T1000 (cell line): Measurements from ENCODE around the gene PROK1.
A peak's percentile ranks its signal among the peaks of the same experiment; 100 is the strongest.
"Not testable (repeated sequence)": the region's sequence is repeated elsewhere in the genome, so short reads cannot be mapped to it uniquely, and the experiment has no call there.

Experiments used
- DNase-seq: peaks from one replicate; lab custom pipeline; 2025; ENCODE audit warnings: mixed read lengths; lab: John Stamatoyannopoulos, UW

PROK1 gene

GRCh38 chr1:110450929-110451328, at the start of gene PROK1:
TSS of gene PROK1 (plus strand) at chr1:110451149. CDS start at chr1:110451217, 68 bp downstream.
- no peak for DNase-seq

GRCh38 chr1:110403805-110404204, 47.1 kb upstream of the PROK1 start:
- DNase-seq, result no peak

GRCh38 chr1:110404401-110404800, 46.5 kb upstream of the PROK1 start:
- DNase-seq, result no peak

- not testable (repeated sequence) for DNase-seq
Measured at GRCh38 chr1:110406407-110406806, 44.5 kb upstream of the PROK1 start.

GRCh38 chr1:110407260-110408210, 43.4 kb upstream of the PROK1 start, which contains the start of gene LAMTOR5:
TSS of gene LAMTOR5 (minus strand) at chr1:110407694. CDS start at chr1:110407620, 74 bp downstream.
- DNase-seq, result peak; percentile 85

GRCh38 chr1:110408488-110408887, 42.5 kb upstream of the PROK1 start:
- DNase-seq, result no peak

- no peak for DNase-seq
Measured at GRCh38 chr1:110409316-110409715, 41.6 kb upstream of the PROK1 start.

GRCh38 chr1:110411173-110411735, 39.7 kb upstream of the PROK1 start:
- DNase-seq, result no peak

GRCh38 chr1:110412576-110412975, 38.4 kb upstream of the PROK1 start:
- no peak for DNase-seq

- not testable (repeated sequence) for DNase-seq
Measured at GRCh38 chr1:110413045-110413444, 37.9 kb upstream of the PROK1 start.

- DNase-seq, result no peak
Measured at GRCh38 chr1:110418729-110419128, 32.2 kb upstream of the PROK1 start.

- DNase-seq, result no peak
Measured at GRCh38 chr1:110420023-110420662, 30.8 kb upstream of the PROK1 start.

GRCh38 chr1:110420874-110421793, 29.8 kb upstream of the PROK1 start:
- DNase-seq, result no peak

- no peak for DNase-seq
Measured at GRCh38 chr1:110424699-110425611, 26.0 kb upstream of the PROK1 start.

GRCh38 chr1:110425612-110426152, 25.3 kb upstream of the PROK1 start:
- DNase-seq, result no peak

- DNase-seq, result no peak
Measured at GRCh38 chr1:110426854-110427253, 24.1 kb upstream of the PROK1 start.

- no peak for DNase-seq
Measured at GRCh38 chr1:110428946-110429345, 22.0 kb upstream of the PROK1 start.

GRCh38 chr1:110430366-110430765, 20.6 kb upstream of the PROK1 start:
- DNase-seq, result no peak

GRCh38 chr1:110430901-110431300, 20.0 kb upstream of the PROK1 start:
- no peak for DNase-seq

GRCh38 chr1:110433213-110433612, 17.7 kb upstream of the PROK1 start:
- no peak for DNase-seq
